Fibroblast of skin of right biceps (primary cell): Measurements from ENCODE around the gene COL27A1.

ENCODE experiments used
- DNase-seq: peaks from one replicate; pipeline ENCODE4 v3.0.0-alpha.2; 2013

The COL27A1 gene

DNA sequence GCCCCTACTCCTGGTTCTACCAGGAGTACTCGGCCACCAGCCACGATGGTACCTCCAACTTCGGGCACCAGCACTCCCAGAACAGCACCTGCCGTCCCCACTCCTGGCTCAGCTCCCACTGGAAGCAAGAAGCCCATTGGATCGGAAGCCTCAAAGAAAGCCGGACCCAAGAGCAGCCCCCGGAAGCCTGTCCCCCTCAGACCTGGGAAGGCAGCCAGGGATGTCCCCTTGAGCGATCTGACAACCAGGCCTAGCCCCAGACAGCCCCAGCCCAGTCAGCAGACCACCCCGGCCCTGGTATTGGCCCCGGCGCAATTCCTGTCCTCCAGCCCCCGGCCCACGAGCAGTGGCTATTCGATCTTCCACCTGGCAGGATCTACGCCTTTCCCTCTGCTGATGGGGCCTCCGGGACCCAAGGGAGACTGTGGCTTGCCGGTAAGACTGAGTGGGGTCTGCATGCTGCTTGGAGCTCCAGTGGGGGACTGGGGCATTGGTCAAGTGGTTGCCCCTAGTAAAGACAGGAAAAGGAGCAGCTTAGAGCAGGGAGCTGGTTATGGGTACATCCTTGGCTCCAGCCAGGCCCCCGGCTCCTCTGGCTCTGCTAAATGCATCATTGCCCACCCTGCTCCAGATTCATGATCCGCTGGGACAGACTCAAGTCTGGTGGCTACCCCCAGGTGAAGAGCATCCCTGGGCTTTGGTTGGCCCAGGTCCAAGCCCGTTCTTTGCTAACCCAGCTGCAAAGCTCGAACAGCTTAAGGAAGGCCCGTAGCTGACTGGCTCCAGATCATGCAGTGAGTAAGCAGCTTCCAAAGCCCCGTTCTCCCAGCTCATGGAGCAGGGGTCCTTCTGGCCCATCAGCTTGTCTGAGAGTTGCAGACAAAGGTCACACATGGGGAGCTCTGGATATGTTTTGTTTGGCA, 14.0 kb downstream of the COL27A1 start:
- DNase-seq, result peak; percentile 76

DNA sequence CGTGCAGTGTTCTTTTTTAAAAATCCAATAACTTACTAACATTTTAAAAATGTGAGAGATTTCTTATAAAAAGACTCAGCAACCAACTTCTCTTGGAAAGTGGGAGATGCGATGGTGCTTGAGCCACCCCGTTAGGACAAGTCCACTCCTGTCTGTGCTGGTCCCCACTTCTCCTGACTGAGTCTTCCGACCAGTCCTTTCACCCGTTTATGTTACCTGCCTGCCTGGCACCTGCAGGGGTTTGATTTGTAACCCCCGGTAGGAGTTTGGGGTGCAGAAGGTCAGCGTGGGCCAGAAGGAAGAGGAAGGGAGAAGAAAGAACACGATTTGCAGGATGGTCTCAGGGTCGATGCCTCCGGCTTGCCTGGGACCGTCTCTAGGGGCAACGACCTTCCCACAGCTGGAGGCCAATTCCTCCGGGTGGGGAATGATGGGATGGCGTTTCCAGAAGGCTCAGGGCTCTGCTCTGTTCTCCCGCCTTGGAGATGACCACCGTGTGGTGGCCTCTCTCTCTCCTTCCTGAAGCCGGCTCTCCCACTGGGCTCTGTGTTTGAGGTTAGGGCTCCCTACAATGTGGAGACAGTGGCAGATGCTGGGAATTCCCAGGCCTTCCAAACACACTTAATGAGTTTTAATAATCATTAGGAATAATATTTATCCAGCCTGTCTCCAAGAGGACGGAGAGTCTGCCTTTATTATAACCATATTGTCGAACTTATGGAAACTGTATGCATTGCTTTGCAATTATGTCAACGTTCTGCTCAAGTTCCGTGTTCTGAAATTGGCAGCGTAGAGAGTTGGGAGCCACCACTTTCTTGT, 14.8 kb downstream of the COL27A1 start:
- peak; percentile 64 for DNase-seq

DNA sequence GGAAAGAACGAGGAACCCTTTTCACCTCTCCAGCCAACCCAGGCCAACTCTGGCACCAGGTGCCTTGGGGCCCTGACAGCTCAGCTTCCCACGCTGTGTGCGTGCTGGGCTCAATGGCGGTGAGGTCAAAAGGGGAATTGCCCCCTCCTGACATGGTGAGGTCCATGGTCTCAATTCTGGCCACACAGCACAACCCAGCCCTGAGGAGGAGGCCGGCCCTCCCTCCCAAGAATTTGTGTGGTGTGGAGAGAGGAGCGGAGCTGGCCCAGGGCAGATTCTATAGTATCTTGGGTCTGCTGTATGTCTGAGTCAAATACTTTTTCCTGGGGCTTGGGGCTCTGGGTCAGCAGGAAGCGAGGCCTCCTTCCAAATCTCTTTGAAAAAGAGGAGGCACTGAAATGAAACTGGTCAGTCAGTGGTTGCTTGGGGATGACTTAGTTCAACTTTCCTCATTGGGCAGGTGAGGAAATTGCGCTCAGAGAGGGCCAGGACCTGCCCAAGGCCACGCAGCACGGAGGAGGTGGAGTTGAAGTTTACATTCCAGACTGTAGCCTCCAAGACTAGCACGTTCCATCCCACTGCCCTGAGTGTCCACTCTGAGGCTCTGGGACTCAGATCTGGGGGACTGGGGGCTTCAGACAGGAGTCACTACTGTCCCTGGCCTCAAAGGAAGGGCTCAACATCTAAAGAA, 15.6 kb downstream of the COL27A1 start:
- DNase-seq, result no peak

DNA sequence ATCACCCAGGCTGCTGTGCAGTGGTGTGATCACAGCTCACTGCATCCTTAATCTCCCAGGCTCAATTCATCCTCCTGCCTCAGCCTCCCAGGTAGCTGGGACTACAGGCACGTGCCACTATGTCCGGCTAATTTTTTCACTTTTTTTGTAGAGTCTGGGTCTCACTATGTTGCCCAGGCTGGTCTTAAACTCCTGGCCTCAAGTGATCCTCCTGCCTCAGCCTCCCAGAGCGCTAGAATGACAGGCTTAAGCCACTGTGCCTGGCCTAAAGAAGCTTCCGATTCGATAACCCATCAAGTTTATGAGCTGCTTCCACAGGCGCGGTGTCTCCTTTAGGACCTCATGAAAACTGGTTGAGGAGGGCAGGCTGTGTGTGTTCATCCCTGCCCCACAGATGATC, 16.2 kb downstream of the COL27A1 start:
- DNase-seq, result no peak

DNA sequence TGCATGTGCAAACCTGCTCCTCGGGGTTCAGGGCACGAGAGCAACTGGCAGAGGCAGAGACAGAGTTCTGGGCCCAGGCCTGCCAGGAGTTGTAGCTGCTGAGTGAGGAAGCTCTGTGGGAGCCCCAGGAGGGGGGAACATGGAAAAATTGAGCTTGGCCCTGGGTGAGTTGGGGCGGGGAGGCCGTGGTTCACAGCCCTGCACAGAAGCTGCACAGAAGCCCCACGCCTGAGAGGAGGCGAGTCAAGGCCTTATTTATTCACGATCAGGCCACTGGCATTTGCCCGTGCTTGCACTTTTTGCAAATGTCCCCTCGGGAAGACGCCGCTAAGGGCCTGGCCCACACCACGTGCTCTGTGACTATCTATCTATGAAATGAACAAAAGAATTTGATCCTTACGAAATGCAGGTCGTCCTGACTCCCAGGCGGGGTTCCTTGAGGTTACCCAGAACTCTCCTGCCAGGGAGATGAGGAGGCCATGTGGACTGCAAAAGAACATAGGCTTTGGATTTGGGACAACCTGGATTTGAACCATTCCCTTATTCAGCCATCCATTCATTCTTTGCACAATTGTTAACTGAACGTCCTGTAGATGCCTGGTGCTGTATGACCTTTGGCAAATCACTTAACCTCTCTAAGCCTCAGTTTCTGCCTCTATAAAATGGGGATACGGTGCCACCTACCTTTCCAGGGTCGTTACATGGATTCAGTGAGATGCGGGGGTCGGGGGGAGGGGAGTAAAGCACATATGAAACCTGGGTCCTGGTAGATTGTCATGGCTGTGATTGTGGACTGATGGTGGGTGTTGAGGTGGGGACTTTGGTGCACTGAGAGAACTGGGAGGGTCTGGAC, 17.9 kb downstream of the COL27A1 start:
- DNase-seq, result peak; percentile 77

DNA sequence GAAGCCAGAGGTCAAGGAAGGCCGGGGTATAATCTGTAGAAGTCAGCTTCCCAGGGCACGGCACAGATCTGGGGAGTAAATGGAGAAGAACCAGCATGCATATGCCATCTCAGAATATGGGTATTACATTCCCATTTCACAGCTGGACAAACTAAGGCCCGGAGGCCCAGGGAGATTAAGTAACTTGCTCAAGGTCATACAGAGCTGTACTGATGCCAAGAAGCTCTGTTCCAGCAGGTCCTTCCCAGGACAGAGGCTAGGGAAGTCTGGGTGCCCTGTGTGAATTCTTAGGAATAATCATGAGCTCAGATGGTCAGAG, 19.2 kb downstream of the COL27A1 start:
- DNase-seq, result no peak

DNA sequence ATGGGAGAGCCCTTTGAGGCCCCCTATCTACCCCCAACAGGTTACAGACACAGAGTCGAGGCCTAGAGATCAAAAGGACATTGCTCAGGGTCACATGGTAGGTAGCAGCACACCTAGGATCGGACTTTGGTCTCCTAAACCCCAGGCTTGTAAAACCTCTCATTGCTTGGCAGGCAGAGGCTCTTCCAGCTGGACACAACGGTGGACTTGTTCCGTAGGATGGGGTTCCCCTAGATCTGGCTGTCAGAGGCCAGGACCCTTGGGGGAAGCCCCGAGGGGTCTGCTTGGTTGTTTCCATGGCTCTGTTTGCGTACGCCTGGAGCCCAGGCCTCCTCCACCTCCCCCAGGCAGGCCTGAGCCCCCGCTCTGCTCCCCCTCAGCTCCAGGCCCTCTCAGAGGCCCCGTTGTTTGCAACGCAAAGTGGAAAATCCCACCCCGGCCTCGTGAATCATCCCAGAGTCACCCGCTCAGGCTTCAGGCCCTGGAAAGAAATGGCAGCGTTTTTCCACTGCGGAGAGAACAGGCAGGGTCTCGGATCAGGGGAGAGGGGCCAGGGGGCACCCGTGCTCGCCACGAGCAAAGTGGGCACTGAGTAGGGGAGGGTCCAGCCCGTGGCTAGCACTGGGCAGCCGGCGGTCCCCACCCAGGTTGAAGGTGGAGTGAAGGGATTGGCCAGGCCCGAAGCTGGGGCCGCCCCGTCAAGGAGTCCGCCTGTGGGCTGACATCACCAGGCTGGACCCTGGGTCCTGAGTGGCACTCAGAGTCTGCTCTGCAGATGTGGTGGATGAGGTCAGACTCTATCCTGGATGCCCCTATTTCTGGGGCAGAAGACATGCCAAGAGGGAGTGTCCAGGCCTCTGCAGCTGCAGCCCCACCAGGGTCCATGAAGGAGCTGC, 19.8 kb downstream of the COL27A1 start:
- peak; percentile 81 for DNase-seq

DNA sequence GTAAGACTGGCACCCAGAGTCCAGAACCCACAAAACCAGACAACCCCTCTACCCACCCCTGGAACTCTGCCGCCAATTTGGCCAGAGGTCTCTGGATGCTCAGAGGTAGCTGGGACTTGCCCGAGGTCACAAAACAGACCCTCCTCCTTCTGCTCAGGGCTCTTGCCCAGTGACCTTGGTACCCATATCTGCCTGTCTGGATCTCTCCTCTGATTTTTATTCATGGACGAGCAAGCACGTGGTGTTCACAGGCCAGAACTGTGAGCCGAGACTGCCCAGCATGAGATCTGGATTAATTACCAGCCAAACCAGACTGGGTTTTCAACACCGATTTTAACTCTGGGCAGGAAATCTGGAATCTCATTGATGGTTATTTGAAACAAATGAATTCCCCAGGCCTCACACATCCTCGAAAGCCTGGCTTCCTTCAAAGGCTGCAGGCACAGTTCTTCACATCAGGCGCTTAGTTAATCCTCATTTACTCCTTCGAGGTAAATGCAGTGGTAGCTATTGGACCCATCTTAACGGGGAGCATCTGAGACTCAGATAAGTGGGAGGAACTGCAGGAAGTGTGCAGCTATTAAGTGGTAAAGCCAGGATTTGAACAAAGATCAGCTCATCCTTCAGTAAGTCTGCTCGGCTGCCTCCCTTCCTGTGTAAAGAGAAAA, 21.4 kb downstream of the COL27A1 start:
- DNase-seq, result no peak

DNA sequence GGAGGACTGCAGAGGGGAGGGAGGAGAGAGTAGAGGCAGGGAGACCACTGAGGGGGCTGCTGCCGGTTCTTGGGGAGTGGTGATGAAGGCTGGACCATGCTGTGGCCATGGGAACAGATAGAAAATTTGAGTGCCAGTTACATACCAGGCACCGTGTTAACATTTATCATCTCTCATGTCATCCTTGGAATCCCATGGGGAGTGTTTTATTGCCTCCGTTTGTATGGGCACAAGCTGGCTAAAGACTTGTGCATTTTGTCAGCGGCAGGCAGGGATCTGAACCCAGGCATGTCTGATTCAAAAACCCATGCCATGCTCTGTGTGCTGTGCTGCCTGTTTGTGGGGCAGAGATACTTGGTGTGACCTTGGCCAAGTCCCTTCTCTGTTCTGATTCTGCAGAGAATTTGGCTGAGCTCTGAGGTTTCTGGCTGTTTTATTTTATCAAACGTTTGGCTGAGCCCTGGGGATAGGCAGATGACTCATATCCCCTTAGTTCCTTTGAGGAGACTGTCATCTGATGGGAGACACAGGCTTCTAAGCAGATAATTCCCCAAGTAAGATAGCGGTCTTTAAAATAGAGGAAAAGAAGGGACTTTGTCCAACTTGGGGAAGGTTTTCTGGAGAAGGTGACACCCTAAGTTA, 22.2 kb downstream of the COL27A1 start:
- peak; percentile 82 for DNase-seq

DNA sequence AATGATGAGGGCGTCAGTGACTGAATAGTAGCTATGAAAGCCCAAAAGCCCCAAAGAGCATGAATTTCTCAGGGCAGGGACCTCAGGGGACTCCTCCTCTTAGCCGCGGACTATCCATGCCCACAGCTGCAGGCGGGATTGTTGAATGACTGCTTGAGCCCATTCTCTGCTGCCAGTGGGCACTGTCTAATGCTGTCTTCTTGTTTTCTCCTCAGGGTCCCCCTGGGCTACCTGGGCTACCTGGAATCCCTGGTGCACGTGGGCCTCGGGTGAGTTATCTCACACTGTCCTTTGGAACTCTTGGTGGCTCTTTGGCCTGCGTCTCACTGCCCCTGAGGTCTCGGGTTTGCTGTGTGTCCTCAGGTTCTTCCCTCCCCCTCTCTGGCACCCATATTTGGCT, 22.7 kb downstream of the COL27A1 start:
- no peak for DNase-seq

DNA sequence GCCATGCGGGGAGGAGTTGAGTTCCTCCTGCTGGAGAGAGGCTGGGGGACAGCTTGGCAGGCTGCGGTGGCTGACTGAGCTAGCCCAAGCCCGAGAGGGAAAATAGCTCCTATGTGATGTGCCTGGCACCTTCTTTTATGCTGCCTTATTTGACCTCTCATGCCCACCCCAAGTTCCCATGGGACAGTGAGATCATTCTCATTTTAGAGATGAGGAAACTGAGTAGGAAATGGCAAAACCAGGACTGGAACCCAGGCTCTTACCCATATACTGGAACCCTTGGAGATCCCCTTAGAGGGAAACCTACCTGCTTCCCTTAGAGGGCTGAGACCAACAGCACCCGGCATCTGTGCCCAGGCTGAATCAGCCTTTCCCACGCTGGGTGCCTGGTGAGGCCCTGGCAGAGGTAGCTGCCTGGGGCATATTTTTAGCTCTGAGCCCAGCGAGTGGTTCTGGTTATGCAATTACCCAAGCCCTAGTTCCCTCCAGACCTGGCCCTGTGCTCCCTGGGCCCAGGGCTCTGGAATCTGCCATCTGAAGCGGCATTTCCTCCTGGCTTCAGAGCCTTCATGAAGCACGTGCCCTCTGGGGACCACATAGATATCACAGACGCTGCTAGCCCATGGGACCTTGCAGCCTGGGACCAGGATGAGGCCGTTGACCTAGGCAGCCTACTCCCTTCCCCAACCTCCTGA, 23.6 kb downstream of the COL27A1 start:
- no peak for DNase-seq

DNA sequence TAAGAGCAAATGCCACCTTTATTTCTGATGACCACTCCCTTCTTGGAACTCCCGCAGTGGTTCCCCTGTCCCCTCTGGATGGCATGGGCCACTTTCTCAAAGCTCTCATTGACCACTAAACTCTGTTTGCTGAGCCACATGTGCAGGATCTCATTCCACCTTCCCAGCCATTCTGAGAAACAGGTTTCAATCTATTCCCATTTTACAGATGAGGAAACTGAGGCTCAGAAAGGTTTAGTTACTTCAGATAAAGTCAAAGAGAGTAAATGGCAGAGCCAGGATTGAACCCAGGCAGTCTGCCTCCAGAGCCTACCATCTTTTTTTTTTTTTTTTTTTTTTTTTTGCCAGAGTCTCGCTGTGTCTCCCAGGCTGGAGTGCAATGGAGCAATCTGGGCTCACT, 24.2 kb downstream of the COL27A1 start:
- no peak for DNase-seq

DNA sequence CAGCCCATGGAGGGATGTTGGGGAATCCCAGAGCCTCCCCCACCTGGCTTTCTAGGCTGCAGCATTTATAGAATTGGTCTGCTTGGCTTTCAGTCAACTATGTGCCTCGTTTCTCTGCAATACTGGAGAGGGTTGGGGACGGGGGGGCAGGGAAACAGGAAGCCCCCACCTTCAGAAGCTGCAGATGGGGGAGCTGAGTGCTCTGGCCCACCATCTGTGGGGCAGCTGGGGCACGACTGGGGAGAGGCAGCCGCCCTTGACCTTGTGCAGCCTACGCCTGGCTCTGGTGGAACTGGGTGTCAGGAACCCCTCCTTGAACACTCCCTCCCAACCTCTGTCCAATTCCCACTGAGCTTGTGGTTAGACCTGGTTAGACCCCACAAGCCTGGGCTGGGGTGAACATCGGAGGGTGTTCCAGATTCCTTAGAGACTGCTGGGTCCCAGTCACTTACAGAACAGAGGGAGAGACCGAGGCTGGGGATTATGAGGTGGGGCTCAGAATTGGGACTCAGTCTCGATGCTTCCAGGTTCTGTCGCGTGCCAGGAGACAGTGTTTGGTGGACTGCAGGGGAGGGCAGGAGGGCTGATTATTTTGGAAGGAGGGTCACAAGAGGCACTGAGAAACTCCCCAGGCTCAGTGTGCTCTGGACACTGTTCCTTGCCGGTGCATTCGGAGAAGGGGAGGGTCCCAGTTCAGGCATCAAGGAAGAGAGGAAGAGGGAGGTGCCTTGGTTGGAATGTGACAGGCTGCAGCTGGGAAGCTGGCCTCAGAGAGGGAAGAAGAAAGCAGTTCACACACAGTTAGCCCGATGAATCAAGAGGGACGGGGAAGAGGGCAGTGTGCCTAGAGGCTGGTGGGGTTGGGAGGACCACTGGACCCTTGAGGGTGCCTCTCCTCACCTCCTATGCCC, 25.6 kb downstream of the COL27A1 start:
- DNase-seq, result peak; percentile 59

DNA sequence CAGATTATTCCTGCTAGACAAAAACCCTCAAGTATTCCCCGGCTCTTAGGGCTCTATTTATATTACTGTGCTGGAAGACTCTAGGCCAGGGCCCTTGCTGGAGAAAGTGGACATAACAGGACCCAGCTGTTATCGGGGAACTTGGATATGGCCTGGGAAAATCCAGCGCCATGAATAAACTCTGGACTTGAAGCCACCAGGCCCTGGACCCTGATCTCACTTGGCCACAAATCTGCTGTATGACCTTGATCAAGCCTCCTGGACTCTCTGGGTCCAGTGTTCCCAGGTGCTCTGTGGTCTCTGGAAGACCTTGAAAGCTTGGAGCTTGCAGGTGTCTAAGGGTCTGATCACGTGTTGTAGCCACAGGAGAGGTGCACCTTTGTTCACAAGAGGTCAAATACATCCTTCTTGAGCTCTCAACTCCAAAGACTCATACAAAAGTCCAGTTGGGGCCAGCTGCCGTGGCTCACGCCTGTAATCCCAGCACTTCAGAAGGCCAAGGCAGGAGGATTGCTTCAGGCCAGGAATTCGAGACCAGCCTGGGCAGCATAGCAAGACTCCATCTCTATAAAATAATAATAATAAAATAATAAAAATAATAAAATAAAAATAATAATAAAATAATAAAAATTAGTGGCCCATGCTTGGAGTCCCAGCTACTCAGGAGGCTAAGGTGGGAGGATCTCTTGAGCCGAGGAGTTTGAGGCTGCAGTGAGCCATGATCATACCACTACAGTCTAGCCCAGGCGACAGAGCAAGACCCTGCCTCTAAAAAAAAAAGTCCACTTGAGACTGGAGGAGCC, 26.5 kb downstream of the COL27A1 start:
- no peak for DNase-seq

DNA sequence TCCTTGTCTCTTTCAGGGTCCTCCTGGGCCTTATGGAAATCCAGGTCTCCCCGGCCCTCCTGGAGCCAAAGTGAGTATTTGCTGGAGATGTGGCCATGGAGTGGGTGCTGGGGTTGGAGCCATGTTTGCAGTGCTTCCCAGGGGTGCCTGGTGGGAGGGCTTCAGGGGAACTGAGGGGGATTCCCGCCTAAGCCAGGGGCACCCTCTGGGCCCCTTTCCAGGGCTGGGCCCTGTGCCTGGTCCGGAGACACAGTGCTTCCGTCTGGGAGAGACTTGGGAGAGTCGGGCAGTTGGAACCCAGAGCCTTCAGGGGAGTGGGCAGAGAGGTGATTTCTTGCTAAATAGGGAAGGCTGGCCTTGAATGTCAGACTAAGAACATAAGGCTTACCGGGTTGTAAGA, 27.7 kb downstream of the COL27A1 start:
- DNase-seq, result no peak

DNA sequence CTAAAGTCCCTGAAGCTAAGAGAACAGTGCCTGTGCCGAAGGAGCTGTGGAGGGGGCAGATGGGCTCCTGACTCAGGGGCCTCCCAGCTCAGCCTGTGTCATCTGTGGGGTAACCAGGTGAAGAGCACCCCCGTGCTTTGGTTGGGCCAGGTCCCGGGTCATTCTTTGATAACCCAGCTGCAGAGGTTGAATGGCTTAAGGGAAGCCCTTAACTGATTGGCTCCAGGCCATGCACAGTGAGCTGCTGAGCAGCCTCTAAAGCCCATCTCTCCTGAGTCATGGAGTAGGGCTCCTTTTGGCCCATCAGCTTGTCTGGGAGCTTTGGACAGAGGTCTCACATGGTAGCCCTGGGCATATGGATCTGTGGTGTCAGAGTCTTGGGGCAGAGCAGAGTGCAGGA, 28.7 kb downstream of the COL27A1 start:
- peak; percentile 40 for DNase-seq

DNA sequence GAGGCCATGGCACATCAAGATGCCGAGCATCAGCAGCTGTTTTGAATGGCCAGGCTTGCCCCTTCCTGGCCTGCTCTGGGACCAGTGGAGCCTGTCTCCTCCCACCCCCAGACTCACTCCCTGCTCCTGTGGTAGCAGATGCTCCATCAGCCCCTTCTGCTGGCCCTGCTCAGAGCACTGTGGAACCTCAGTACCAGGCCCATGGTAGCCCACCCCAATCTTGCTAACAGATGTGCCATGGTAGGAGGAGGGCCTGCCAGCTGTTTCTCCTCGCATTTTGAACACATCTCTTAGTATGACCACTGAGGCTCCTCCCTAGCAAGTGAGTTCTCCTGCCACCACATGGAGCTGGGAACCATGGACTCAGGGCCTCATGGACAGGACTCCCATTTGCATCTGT, 29.5 kb downstream of the COL27A1 start:
- DNase-seq, result no peak
